T follicular helper cell (primary cell): ENCODE measurements around the gene SRXN1.

Experiments
- DNase-seq: peaks from one replicate; pipeline ENCODE4 v3.0.0-alpha.2; 2020; ENCODE audit warnings: low read depth

The SRXN1 gene

DNA sequence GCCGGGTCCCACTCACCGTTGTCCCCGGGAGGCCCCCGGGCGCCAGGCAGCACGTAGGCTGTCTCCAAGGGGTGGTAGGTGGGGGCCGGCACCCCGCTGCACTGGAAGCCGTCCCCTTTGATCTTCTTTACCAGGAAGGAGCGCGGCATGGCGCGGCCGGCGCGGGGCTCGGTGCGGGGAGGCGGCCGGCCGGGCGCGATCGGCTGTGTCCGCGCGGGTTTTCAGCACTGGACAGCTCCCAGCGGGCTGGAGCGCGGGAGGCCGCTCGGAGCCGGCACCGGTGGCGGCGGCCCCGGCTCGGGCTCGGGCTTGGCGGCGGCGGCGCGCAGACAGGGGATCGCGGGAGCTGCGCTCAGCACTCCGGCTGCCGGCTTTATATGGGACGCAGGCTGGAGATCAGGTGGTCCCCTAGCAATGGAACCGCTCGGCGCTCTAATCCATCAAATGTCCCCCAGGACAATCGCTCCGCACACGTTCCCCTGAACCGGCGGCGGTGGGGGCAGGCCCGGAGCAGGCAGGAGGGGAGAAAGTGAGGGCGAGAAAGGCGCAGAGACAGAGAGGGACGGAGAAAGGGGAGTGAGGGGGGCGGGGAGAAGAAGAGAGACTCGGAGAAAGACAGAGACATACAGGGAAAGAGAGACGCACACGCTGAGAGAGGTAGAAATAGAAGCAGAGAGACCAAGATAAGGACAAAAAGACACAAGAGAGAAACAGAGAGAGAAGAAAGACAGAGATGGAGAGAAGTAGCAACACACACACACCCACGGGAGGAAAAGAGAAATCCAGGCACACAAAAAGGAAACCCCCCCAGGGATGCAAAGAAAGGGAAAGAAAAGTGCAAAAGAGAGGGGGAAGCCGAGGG, 22.7 kb upstream of the SRXN1 start, which contains the start of gene SCRT2:
SCRT2 (minus strand) TSS at position 350 of the 862 bp plus-strand sequence; CDS start at position 149, 201 bp downstream.
- DNase-seq: peak; percentile 48

DNA sequence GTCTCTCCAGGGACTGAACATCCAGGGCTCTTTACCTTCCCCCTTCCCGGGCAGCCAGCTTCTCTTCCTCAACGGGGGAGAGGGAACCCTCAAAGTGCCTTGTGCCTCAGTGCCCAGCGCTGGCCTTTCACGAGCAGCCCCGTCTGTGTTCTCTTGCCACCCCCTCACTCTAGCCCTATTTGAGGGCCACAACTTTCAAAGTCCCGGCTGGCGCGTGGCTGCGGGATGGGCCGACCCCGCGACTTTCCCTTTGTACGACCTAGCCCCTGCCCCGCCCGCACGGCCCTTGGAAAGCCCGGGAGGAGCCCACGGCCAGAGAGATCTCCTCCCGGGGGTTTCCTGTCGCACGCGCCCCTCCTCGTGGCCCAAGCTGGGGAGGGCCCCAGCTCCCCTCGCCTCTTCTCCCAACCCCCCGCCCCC, 22.0 kb upstream of the SRXN1 start:
- no peak for DNase-seq

DNA sequence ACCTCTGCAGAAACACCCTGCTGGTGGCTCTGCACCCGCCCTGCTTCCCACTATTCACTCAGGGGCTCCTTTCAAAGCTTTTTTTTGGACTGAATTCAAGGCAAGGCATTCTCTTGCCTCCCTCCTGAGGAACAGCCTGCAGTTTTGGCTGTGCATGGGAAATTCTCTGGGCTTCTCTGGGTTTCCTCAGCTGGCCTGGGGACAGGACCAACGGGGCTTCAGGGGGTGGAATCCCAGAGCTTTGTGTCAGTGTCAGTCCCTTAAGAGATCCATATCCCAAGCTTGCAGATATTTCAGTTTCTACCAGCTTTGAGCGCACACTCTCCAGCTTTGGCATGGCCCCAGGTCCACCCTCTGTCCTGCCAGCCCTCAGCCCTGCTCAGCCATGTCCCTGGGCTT, 20.6 kb upstream of the SRXN1 start:
- DNase-seq: no peak

DNA sequence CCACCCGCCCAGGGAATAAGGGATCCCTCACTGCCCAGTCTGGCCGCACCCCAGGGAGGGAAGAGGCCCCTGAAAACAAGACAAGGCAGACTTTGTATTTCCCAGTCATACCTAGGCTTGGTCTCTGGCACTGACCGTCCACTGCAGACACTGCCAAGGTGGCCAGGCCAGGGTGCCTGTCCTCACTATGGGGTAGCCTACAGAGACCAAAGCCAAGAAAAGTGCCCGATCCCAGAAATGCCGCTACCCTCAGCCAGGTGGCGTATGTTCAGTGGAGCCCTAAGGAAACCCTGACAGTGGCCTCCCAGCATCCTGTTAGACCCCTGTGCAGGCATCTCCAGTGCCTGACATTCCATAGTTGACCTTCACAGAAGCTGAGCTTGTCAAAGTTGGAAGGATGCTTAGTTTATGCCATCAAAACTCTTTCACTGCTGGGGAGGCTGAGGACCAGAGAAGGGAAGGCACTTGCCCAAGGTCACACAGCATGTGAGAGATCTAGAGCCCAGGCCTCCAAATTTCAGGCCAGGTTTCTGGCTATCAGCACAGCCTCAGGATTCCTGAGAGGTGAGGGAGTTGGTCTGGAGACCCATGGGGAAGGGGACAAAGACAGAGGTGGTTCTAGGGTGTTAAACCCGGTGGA, 20.1 kb upstream of the SRXN1 start:
- DNase-seq: no peak

DNA sequence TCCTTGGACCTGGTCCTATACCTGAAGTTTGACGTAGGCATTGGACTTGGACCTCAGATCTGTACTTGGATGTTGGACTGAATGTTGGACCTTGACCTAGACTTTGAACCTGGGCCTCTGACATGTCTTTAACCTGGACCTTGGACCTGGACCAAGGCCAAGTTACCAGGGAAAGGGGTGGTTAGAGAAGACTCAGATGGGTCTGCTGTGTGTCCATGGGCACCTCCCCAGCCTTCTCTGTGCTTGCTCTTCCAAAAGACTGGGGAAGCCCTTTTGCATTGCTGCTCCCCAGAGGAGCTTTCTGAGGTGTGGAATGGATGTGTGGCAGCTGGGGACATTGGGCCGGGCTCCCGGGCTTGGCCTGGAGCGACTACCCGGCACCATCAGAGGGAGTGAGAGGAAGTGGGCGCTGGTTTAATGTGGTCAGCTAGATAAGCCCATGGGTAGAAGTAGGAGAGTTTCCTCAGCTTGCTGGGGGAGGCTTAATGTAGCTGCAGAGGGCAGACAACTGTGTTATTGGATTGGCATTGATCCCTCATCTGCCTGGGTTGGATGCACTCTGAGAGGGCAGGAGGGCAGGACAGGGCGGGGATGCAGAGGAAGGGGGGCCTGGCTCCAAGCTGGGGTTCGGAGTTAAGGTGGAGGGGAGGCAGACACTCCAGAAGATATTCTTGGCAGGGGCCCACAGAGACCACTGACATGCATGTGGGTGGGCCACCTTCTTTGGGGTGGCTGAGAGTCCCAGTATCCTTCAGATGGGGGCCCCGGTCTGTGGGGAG, 18.4 kb upstream of the SRXN1 start:
- no peak for DNase-seq

DNA sequence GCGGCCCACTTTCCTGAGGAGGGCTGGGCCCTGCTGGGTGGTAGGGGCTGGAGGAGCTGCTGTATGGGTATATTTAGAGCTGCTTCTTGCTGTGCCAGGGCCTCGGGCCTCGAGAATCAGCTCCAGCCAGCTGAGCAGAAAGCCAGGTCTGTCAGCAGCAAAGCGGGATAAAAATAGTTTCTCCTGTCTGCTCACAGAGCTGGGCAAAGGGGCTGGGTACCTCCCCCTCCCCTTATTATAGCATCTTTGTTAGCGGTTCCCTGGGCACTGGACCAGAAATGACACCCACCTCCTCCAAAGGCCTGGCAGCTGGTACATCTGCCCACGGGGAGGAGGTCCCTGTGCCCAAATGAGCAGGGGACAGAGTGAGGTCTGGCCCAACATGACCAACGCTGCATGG, 16.6 kb upstream of the SRXN1 start:
- DNase-seq: no peak

DNA sequence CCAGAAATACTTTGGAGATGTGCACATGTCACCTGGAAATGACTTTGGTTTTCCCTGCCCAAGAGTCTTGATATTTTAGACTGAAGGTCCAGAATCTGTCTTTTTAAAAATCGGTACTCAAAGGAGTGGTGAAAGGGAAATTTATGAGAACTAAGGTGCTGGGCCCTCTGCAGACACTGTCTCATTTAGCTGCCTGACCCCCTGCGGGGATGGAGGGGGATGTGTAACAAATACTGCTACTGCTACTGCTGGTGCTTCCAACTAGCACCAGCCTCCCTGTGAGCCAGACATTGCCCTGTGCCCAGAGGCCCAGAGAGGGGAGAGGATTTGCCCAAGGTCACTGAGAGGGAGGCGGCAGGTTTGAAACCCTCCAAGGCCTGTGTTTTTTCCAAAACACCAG, 15.6 kb upstream of the SRXN1 start:
- no peak for DNase-seq

DNA sequence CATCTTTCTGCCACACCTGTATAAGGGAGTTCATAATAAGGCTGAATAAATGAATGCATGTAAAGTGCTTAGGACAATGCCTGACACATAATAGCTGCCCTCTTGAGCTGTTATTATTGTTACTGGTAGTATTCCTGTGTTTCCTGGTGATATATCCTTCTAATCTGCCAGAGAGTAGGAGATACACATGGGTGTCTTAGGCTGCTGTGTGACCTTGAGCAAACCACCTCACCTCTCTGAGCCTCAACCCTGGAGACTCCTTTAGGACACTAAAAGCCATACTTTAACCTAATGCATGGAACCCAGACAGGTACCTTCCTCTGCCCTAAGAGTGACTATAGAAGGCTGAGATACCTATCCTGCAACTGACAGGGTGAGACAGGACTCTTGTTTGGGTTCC, 15.1 kb upstream of the SRXN1 start:
- DNase-seq: no peak

DNA sequence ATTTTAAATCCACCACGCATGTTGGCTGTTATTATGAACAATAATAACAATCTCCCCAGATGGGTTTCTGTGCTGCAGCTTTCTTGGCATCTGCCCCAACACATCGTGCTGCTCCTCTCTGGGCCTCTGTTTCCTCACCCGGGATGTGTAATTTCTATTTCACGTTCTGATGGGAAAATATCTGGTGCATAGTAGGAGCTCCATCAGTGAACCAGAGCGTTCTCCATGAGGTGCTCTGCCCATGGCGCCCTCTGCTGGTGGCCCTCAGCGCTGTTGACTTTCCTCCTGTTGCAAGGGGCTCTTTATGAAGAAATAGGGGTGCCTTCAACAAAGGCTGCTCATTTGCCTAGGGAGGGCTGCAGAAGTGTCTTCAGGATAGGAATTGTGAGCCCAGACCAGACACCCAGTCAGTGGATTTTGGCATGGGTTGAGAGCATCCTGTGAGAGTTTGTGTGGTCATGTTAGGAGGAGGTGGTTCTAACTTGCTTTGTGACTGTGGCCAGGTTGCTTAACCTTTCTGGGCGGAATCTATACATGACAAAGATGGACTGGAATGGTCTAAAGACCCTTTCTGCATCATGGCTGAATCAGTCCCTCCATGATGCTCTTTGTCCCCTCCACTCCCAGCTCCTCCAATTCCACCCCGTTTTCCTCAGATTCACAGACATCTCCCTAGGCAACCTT, 14.5 kb upstream of the SRXN1 start:
- DNase-seq: peak; percentile 19

DNA sequence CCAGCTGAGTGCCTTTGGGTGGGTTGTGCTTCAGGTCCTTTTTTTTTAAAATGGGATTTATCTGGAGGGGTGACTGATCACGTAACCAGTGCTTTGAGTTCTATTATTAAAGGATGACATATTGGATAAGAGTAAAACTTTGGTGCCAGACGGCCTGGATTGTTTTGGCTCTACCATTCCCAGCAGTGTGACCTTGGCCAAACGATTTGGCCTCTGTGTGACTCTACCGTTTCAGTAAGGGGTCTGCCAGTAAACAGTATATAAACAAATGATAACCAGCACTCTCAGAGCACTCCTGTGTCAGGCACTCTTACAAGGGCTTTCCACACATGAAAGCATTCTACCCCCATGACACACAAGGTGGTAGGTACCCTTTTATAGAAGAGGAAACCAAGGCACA, 13.9 kb upstream of the SRXN1 start:
- DNase-seq: no peak

DNA sequence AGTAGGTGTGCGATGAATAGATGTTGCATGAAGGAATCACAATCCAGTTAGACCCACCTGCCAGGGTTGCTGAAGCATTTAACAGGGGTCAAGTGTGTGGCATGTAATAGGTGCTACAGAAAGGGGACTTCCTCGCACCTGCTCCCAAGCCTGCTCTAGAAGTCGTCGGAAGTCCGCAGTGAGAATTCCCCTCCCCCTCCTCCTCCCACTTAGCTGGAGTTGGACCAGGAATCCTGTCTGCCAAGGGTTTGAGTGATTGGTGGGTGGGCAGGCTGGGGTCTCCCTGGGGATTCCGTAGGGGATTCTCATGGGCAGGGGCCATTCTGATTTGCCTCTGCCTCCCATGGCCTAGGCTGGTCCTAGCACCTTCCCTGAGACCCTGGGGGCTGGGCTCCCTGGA, 12.3 kb upstream of the SRXN1 start:
- no peak for DNase-seq

DNA sequence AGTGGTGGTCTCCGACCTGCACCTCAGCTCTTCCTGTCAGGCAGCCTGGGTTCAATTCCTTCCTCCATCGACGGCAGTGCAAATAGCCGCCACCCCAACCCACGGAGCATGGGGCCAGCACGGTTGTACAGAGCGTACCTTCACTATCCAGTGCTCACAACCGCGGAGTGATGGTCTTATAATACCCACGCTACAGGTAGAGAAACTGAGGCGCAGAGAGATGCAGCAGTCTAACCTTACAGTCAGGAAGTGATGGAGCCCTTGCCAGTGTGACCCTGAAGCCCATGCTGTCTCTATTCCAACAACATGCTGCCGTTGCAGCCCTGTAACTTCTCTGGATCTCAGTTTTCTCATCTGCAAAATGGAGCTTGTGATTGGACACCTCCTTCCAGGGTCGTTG, 11.6 kb upstream of the SRXN1 start:
- DNase-seq: no peak

DNA sequence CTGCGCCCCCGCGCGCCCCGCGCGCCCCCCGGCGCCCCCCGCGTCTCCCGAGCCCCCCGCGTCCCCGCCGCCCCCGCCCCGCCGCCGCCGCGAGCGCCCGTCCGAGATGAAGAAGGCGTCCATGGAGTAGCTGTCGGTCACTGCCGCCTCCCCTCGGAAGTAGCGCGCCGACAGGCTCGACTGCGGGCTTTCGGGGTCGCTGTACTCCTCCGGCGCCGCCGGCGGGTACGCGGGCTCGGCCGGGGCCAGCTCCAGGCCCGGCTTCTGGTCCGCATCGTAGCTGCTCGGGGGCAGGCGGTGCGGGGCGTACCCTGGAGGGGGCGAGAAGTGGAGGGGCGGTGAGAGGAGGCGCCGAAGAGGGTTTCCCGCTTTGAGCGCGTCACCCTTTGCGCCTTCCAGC, 11.2 kb upstream of the SRXN1 start:
- DNase-seq: no peak

DNA sequence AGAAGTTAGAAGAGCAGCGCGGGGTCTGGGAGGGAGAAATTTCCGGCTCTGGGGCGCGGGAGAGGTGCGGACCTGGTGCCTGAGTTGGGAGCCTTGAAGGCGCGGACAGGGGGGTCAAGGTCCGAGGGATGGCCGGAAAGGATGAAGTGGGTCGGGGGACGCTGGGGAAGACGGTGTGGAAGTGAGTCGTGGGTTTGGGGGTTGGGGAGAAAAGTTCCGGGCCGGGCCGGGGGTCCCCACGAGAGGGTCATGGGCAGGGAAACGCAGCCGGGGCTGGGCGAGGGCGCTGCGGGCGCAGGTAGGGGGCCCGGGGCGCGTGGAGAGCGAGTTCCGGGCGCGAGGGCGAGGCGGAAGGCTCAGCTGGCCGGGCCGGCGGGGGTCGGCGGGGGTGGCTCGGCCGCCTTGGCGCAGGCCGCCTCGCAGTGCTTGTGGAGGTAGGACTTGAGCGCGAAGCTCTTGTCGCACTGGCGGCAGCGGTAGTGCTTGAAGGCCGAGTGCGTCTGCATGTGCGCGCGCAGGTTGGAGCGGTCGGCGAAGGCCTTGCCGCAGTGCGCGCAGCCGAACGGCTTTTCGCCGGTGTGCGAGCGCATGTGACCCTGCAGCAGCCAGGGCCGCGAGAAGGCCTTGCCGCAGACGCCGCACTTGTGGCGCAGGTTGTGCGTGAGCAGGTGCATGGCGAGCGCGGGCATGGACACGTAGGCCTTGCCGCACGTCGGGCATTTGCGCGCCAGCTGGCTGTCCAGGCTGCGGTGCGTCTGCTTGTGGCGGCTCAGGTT, 10.5 kb upstream of the SRXN1 start:
- DNase-seq: no peak

DNA sequence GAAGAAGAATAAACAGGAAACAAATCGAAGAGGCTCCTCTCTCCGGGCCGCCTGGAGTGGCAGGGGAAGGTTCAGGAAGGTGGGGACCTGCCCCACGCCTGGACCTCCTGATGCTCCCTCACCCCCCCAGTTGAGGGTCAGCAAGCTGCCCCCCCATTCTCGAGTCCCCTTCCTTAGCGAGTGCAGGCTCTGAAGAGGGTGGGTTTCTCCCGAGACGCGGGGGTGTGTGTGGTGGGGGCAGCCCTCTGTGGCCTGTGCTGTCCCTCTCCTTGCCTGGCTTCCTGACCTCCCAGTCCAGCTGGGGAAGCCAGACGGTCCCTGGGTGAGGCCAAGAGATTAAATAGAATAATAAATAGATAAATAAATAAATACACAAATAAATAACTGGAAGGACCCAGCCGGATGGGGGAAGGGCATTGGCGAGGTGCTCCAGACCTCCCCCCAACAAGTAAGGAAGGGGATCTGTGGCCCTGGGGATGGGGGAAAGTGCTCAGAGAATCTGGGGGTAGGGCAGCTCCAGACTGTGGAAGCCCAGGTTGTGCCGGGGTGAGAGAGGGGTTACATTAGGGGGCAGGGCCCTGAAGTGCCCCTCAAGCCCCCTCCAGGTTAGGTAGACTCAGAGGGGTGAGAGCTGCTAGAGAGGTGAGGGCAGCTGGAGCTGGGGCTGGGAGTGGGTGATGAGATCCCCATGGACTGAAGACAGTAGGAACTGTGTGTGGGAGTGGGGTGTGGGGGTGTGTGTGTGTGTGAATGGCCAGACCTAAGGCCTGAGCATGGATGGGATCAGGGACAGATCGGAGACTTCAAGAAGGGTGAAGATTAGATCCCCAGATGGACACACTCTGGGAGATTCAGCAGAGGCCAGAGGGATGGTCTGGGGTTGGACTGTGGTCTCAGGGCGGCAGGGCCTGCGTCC, 9.5 kb upstream of the SRXN1 start:
- DNase-seq: no peak

DNA sequence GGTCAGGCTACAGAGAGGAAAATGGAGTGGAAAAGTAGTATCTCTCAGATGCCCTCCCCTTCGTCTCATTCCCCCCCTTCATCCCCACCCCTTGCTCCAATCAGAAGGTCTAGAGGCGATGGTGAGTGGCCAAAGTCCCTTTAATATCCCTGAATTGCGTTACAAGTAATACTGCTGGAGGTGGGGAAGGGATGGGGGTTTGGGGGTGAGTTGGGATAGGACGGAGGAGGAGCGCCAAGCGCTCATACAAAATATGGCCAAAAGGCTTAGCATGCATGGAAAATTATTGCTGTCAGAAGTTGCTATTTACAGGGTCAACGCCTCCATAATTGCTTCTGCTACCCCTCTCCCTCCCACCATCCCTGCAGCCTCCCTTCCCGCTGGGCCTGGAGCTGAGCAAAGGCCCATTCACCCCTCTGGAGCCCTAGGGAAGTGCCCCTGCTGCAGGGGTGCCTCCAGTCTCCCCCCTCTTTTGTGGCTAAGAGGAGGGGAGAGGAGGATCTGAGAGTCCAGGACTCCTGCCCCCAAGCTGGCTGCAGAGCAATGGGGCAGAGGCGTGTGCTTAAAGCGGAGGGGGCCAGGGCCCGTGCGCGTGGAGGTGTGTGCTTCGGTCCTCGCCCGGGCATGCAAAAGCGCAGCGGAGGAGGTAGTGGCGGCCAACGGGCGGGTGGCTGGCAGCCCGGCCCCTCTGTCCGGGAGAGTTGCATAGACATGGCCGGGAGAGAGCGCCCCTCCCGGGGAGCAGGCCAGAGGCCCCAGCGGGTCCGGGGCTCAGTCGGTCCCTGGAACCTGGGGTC, 8.7 kb upstream of the SRXN1 start:
- DNase-seq: no peak

DNA sequence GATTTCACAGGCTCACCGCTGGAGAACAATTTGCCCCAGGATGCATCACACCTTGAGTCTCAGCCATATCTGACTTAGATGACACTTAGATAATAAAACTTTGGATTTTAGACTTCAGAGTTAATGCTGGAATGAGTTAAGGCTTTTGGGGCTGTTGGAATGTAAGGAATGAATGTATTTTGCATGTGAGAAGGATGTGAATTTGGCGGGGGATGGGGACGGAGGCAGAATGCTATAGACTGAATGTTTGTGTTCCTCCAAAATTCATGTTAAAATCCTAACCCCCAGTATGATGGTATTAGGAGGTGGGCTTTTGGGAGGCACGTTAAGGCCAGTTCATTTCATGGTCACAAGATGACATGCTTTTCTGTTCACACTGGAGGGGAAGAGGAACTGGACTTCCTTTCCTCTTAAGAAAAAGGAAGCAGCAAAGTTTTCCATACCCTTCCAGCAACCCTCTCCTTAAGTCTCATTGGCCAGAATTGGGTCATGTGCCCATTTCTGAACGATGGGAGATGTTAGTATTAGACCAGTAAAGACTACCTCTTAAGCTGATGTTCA, 5.8 kb upstream of the SRXN1 start:
- DNase-seq: no peak

DNA sequence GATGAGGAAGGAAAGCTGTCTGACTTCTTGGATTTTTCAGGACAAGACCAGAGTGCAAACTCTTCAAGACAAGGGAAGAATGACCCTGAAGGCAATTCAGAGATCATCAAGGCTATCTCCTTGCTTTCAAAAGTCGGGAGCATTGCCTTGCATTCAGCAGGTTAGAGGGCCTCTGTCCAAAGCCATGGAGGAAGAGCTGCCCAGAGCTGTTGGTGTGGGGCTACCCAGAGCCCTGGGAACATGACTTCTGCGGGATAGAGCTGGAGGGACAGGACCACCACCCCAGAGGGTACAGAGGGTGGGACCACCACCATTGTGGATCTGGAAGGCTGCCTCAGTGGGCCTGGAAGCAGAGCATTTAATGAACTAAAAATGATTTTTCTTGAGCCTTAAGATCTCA, 5.2 kb upstream of the SRXN1 start:
- DNase-seq: no peak
